OCI-LY3 (cell line): ENCODE data around the gene KLK8.
"Not testable (repeated sequence)": the region's sequence is repeated elsewhere in the genome, so short reads cannot be mapped to it uniquely, and the experiment has no call there.

Experiments used
- H2AFZ ChIP-seq: fragments of 200-600, 300-600 bp; shearing (Covaris generic); 2 replicates; pipeline ENCODE4 v1.6.0; 2014; ENCODE audit warnings: antibody characterized with exemption, low read depth, low read length
- H3K27ac ChIP-seq: fragments of 200-600, 300-600 bp; sonication (generic); 2 replicates; pipeline ENCODE4 v1.5.1; 2014; ENCODE audit warnings: mild to moderate bottlenecking, low read length, moderate library complexity, mixed read lengths
- H3K27me3 ChIP-seq: fragments of 200-600, 300-600 bp; sonication (generic); 2 replicates; pipeline ENCODE4 v1.6.1; 2014; ENCODE audit warnings: low read depth, low read length, mixed read lengths
- H3K36me3 ChIP-seq: fragments of 200-600, 300-600 bp; sonication (generic); replicated peaks from 2 replicates; pipeline ENCODE3; 2014; ENCODE audit warnings: low read depth, low read length, mixed read lengths
- H3K4me1 ChIP-seq: fragments of 300-600, 200-600 bp; sonication (generic); 2 replicates; pipeline ENCODE4 v1.6.1; 2014; ENCODE audit warnings: low read length, mixed read lengths
- H3K4me2 ChIP-seq: fragments of 200-600, 300-600 bp; sonication (generic); 2 replicates; pipeline ENCODE4 v1.6.1; 2014; ENCODE audit warnings: low read length, mixed read lengths
- H3K4me3 ChIP-seq: fragments of 300-600, 200-600 bp; sonication (generic); 2 replicates; pipeline ENCODE4 v1.5.1; 2014; ENCODE audit warnings: antibody characterized with exemption, mild to moderate bottlenecking, low read length, moderate library complexity
- H3K79me2 ChIP-seq: fragments of 300-600, 200-600 bp; shearing (Covaris generic); 2 replicates; pipeline ENCODE4 v1.6.1; 2014; ENCODE audit warnings: mild to moderate bottlenecking, low read length, mixed read lengths
- H3K9ac ChIP-seq: fragments of 300-600, 200-600 bp; shearing (Covaris generic); 2 replicates; pipeline ENCODE4 v1.6.0; 2014; ENCODE audit warnings: mild to moderate bottlenecking, low read length, moderate library complexity
- H3K9me3 ChIP-seq: fragments of 200-600, 300-600 bp; shearing (Covaris generic); 2 replicates; pipeline ENCODE4 v1.6.1; 2014; ENCODE audit warnings: low read length, mixed read lengths; ENCODE audit not compliant: insufficient read depth
- H4K20me1 ChIP-seq: fragments of 200-600, 300-600 bp; sonication (generic); 2 replicates; pipeline ENCODE4 v1.6.1; 2016; ENCODE audit warnings: low read length, mixed read lengths; ENCODE audit not compliant: insufficient read depth
- CTCF ChIP-seq: fragments of 200-600, 300-600 bp; sonication (generic); IDR thresholded peaks from 2 replicates; pipeline ENCODE4 v1.5.1; 2014; ENCODE audit warnings: antibody characterized with exemption, low read length, low read depth
- EZH2phosphoT487 ChIP-seq: fragments of 200-600 bp; shearing (Covaris generic); IDR thresholded peaks from 2 replicates; pipeline ENCODE4 v1.6.1; 2018; ENCODE audit warnings: antibody characterized with exemption, mixed run types, low read depth

Gene KLK8

DNA sequence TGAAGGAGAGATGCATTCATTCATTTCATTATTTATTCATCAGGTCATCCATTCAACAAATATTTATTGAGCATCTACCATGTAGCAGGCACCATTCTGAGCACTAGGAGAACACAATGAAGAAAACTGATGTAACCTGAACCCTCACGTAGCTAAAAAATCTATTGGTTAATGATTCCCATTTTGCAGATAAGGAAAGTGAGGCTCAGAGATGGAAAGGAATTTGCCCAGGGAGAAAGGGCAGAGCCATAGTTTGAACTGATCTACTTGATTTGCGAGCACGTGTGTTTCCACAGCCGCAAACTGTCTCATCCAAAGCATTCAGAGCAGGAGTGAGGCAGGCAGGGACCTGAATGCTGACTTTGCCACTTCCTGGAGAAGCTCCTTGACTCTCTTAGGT lies 2.7 kb downstream of the KLK8 start:
- H3K79me2 ChIP-seq, result no peaks in the 10 kb centered on the region
- no peaks in the 10 kb centered on the region for H3K9me3 ChIP-seq
- no peaks in the 10 kb centered on the region for H3K36me3 ChIP-seq
- H3K27ac ChIP-seq, result no peak overlapping the region
- TF ChIP-seq EZH2phosphoT487 (no peak), CTCF (no peak)
- no peaks in the 10 kb centered on the region for H4K20me1 ChIP-seq
- peaks cover 14% of the 10 kb centered on the region for H3K27me3 ChIP-seq
- H3K4me3 ChIP-seq, result no peak overlapping the region
- H2AFZ ChIP-seq, result no peak overlapping the region
- H3K9ac ChIP-seq, result no peak overlapping the region
- H3K4me1 ChIP-seq, result no peaks in the 10 kb centered on the region
- no peak overlapping the region for H3K4me2 ChIP-seq

DNA sequence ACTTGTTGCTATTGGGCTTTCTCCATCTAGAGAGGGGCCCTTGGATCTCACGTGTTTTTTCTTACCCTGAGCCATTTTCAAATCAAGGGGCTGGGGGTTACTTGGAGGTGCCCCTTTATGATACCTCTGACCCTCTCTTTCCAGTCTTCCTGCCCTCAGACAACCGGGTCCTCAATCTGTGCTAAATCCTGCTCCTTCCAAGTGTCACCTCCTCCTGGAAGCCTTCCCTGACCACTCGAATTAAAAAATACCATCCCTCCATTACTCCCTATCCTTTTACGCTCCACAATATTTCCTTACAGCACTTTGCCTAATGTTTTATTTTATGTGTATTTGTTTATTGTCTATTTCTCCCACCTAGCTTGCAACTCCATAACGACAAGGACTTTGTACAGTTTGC lies 3.3 kb downstream of the KLK8 start:
- H3K4me2 ChIP-seq, result no peak overlapping the region
- peaks cover 14% of the 10 kb centered on the region for H3K27me3 ChIP-seq
- no peaks in the 10 kb centered on the region for H4K20me1 ChIP-seq
- no peaks in the 10 kb centered on the region for H3K9me3 ChIP-seq
- H2AFZ ChIP-seq, result no peak overlapping the region
- H3K9ac ChIP-seq, result no peak overlapping the region
- TF ChIP-seq EZH2phosphoT487, result no peak
- no peak for TF ChIP-seq CTCF
- H3K79me2 ChIP-seq, result no peaks in the 10 kb centered on the region
- H3K4me1 ChIP-seq, result no peaks in the 10 kb centered on the region
- no peak overlapping the region for H3K27ac ChIP-seq
- H3K4me3 ChIP-seq, result no peak overlapping the region
- no peaks in the 10 kb centered on the region for H3K36me3 ChIP-seq

- Histone ChIP-seq H3K27me3 (peaks cover 35% of the 10 kb centered on the region), H4K20me1 (no peaks in the 10 kb centered on the region), H3K4me3 (no peak overlapping the region), H2AFZ (no peak overlapping the region; the same call in 1 of the 2 replicates), H3K9me3 (no peaks in the 10 kb centered on the region), H3K9ac (no peak overlapping the region), H3K4me2 (no peak overlapping the region), H3K4me1 (no peaks in the 10 kb centered on the region), H3K27ac (no peak overlapping the region), H3K79me2 (no peaks in the 10 kb centered on the region), H3K36me3 (no peaks in the 10 kb centered on the region)
- TF ChIP-seq EZH2phosphoT487 (no peak), CTCF (no peak)
Measured at GRCh38 chr19:50994129-50994528, 7.3 kb downstream of the KLK8 start.

- Histone ChIP-seq H2AFZ (no peak overlapping the region), H3K9ac (no peak overlapping the region), H3K4me2 (no peak overlapping the region), H3K36me3 (no peaks in the 10 kb centered on the region), H3K4me3 (no peak overlapping the region), H3K27ac (no peak overlapping the region), H3K9me3 (no peaks in the 10 kb centered on the region), H4K20me1 (no peaks in the 10 kb centered on the region), H3K4me1 (no peaks in the 10 kb centered on the region), H3K27me3 (peaks cover 37% of the 10 kb centered on the region), H3K79me2 (no peaks in the 10 kb centered on the region)
- TF ChIP-seq EZH2phosphoT487 (no peak), CTCF (no peak)
Measured at GRCh38 chr19:50992666-50993035, 8.8 kb downstream of the KLK8 start.

- H3K79me2 ChIP-seq, H3K4me3 ChIP-seq, H2AFZ ChIP-seq, H4K20me1 ChIP-seq, H3K9ac ChIP-seq, H3K36me3 ChIP-seq, H3K27ac ChIP-seq, H3K4me2 ChIP-seq, H3K9me3 ChIP-seq, H3K4me1 ChIP-seq: not testable (repeated sequence)
- H3K27me3 ChIP-seq, result peaks cover 34% of the 10 kb centered on the region
Measured at GRCh38 chr19:50984416-50984815, 17.0 kb downstream of the KLK8 start.
